ENCODE measurements around the gene SIRT3.
"Not testable (repeated sequence)": the region's sequence is repeated elsewhere in the genome, so short reads cannot be mapped to it uniquely, and the experiment has no call there.

Gene SIRT3

GRCh38 chr11:203945-204586 lies 32.1 kb downstream of the SIRT3 start:
- intact Hi-C loops (cut with micrococcal nuclease): loop anchor here (5.0 to 10.0 kb wide), 2 partner anchors 153 to 301 kb away; partner anchors contain the start of gene RNH1
- Mint-ChIP-seq H3K9me3 (no peaks in the 10 kb centered on the region), H3K27ac (no peak overlapping the region), H3K27me3 (no peaks in the 10 kb centered on the region), H3K36me3 (ENCODE audit: low read depth) (peaks cover 77% of the 10 kb centered on the region), H3K4me3 (no peak overlapping the region), H3K4me1 (ENCODE audit: low read depth) (peaks cover 63% of the 10 kb centered on the region)

GRCh38 chr11:203056-203944 lies 32.8 kb downstream of the SIRT3 start:
- no peak overlapping the region for H3K4me3 Mint-ChIP-seq
- no peaks in the 10 kb centered on the region for H3K27me3 Mint-ChIP-seq
- peaks cover 55% of the 10 kb centered on the region for H3K4me1 Mint-ChIP-seq (ENCODE audit: low read depth)
- intact Hi-C loops (cut with micrococcal nuclease): loop anchor here (5.0 to 10.0 kb wide), 2 partner anchors 154 to 302 kb away; partner anchors contain the start of gene RNH1
- peaks cover 69% of the 10 kb centered on the region for H3K36me3 Mint-ChIP-seq (ENCODE audit: low read depth)
- no peak overlapping the region for H3K27ac Mint-ChIP-seq
- H3K9me3 Mint-ChIP-seq: no peaks in the 10 kb centered on the region

DNA sequence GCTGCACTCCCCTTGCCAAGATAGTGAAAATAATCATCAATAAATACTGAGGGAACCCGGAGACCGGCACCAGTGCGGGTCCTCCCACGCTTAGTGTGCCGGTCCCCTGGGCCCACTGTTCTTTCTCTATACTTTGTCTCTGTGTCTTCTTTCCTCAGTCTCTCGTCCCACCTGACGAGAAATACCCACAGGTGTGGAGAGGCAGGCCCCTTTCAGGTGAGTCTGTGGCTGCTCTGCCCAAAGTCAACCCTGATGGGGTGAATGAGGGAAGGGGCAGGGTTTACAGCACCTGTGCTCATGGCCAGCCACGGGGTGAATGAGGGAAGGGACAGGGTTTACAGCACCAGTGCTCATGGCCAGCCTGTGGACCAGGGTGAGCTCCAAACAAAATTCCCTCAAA lies 33.7 kb downstream of the SIRT3 start:
- H3K27me3 Mint-ChIP-seq: peaks cover 5% of the 10 kb centered on the region

GRCh38 chr11:201966-202365 lies 34.2 kb downstream of the SIRT3 start:
- H3K27me3 Mint-ChIP-seq: peaks cover 8% of the 10 kb centered on the region
- H3K36me3 Mint-ChIP-seq (ENCODE audit: low read depth): peaks cover 56% of the 10 kb centered on the region
- intact Hi-C loops (cut with micrococcal nuclease): loop anchor here (5.0 to 10.0 kb wide), 2 partner anchors 155 to 303 kb away; partner anchors contain the start of gene RNH1
- H3K27ac Mint-ChIP-seq: peak overlapping the region; percentile 78
- no peak overlapping the region for H3K4me3 Mint-ChIP-seq
- no peaks in the 10 kb centered on the region for H3K9me3 Mint-ChIP-seq
- H3K4me1 Mint-ChIP-seq (ENCODE audit: low read depth): peaks cover 53% of the 10 kb centered on the region

More for the DNA sequence above, 33.7 kb downstream of the SIRT3 start:
- Mint-ChIP-seq H3K4me3 (no peak overlapping the region), H3K4me1 (ENCODE audit: low read depth) (peaks cover 53% of the 10 kb centered on the region), H3K27ac (peak overlapping the region; percentile 78), H3K9me3 (no peaks in the 10 kb centered on the region), H3K36me3 (ENCODE audit: low read depth) (peaks cover 61% of the 10 kb centered on the region)
- intact Hi-C loops (cut with micrococcal nuclease): loop anchor here (5.0 to 10.0 kb wide), 2 partner anchors 155 to 302 kb away; partner anchors contain the start of gene RNH1

DNA sequence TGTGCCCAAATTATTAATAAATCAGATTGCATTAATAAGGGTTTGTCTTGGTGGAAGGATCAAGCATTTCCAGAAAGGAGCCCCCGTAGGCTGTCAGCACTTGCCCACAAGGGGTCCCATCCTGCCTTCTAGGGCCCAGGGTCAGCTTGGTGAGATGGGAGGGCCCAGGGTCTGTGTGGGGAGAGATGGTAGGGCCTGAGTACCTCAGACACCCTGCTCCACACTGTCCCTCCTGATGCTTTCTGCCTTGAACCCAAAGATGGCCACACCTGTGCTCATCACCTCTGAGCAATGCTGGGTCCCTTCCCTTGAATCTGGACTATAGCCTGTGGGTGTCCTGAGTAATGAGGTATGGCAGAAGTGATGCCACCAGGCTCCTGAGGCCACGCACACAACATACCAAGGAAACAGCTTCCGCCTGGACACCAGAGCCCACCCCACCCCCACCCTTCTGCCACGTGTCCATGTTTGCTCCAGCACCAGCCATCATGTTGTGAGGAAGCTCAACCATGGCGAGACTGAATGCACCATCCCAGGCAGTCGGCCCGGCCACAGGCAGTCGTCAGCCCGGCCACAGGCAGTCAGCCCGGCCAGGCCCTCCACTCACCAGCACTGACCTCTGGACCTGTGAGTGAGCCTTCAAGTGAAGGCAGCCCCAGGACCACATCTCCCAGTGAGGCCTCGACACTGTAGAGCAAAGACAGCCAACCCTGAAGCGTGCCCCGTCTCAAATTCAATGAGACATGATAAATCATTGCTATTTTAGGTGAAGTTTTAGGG lies 35.7 kb downstream of the SIRT3 start:
- intact Hi-C loops (cut with micrococcal nuclease): loop anchor here (5.0 to 10.0 kb wide), 2 partner anchors 157 to 304 kb away; partner anchors contain the start of gene RNH1
- peaks cover 42% of the 10 kb centered on the region for H3K36me3 Mint-ChIP-seq (ENCODE audit: low read depth)
- no peak overlapping the region for H3K27ac Mint-ChIP-seq
- no peak overlapping the region for H3K4me3 Mint-ChIP-seq
- H3K9me3 Mint-ChIP-seq: no peaks in the 10 kb centered on the region
- peaks cover 40% of the 10 kb centered on the region for H3K4me1 Mint-ChIP-seq (ENCODE audit: low read depth)
- peaks cover 11% of the 10 kb centered on the region for H3K27me3 Mint-ChIP-seq

DNA sequence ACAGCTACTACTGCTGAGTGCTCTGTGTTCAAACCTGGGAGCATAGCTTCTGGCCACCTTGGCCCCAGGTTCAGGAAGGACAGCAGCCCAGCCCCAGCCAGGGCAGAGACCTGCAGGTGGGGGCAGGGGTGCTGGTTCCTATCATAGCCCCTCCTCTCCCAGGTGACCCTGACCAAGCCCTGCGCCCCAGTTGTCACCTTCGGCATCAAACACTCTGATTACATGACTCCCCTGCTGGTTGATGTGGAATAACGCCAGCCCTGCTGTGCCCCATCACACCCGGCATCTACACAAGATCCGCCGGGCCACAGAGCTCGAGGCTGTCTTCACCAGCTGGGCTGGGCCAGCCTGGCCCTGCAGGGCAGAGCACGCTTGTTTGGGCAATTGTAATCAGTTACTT lies 36.4 kb downstream of the SIRT3 start:
- Mint-ChIP-seq H3K27ac (no peak overlapping the region), H3K27me3 (peaks cover 11% of the 10 kb centered on the region), H3K9me3 (no peaks in the 10 kb centered on the region), H3K36me3 (ENCODE audit: low read depth) (peaks cover 36% of the 10 kb centered on the region), H3K4me3 (no peak overlapping the region), H3K4me1 (ENCODE audit: low read depth) (peaks cover 37% of the 10 kb centered on the region)
- intact Hi-C loops (cut with micrococcal nuclease): loop anchor here (5.0 to 10.0 kb wide), 2 partner anchors 158 to 305 kb away; partner anchors contain the start of gene RNH1

- Mint-ChIP-seq H3K9me3 (no peaks in the 10 kb centered on the region), H3K4me1 (ENCODE audit: low read depth) (peaks cover 30% of the 10 kb centered on the region), H3K27ac (no peak overlapping the region), H3K36me3 (ENCODE audit: low read depth) (peaks cover 29% of the 10 kb centered on the region), H3K27me3 (peaks cover 13% of the 10 kb centered on the region), H3K4me3 (no peak overlapping the region)
- intact Hi-C loops (cut with micrococcal nuclease): no loop called here
These were observed 37.0 kb downstream of the SIRT3 start for GRCh38 chr11:199004-199581.

GRCh38 chr11:198236-198806 lies 37.8 kb downstream of the SIRT3 start:
- Mint-ChIP-seq H3K27me3 (peaks cover 21% of the 10 kb centered on the region), H3K27ac (no peak overlapping the region)

DNA sequence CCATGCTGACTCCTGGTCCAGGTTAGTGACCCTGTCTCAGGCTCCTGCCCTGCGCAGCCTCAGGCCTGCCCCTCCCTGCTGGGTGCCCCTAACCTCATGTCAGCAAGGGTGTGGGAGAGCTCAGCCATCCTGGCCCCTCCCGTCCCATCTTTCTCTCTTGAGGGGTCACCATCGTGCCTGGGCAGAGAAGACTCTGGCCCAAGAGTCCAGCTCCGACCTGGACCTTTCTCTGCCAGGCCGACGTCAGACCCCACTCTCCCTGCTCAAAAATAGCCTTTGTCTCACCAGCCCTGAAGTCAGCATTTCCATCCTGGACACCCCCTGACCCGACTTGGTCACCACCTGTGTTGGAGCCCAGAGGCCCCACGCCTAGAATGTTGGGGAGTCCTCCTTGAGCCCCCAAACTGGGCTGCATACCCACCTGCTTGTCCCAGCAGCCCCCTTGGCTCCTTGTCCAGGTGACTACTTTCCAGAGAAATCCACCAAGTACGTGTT lies 38.4 kb downstream of the SIRT3 start:
- no peak overlapping the region for H3K4me3 Mint-ChIP-seq
- no peaks in the 10 kb centered on the region for H3K9me3 Mint-ChIP-seq
- H3K27ac Mint-ChIP-seq: no peak overlapping the region
- peaks cover 16% of the 10 kb centered on the region for H3K36me3 Mint-ChIP-seq (ENCODE audit: low read depth)
- H3K27me3 Mint-ChIP-seq: peaks cover 21% of the 10 kb centered on the region
- peaks cover 17% of the 10 kb centered on the region for H3K4me1 Mint-ChIP-seq (ENCODE audit: low read depth)
- intact Hi-C loops (cut with micrococcal nuclease): no loop called here

More at GRCh38 chr11:198236-198806, 37.8 kb downstream of the SIRT3 start:
- intact Hi-C loops (cut with micrococcal nuclease): no loop called here
- Mint-ChIP-seq H3K4me1 (ENCODE audit: low read depth) (peaks cover 22% of the 10 kb centered on the region), H3K9me3 (no peaks in the 10 kb centered on the region), H3K4me3 (no peak overlapping the region), H3K36me3 (ENCODE audit: low read depth) (peaks cover 21% of the 10 kb centered on the region)

GRCh38 chr11:196786-197731 lies 39.1 kb downstream of the SIRT3 start:
- Mint-ChIP-seq H3K4me1 (ENCODE audit: low read depth) (peaks cover 13% of the 10 kb centered on the region), H3K27me3 (peaks cover 21% of the 10 kb centered on the region), H3K9me3 (no peaks in the 10 kb centered on the region), H3K27ac (no peak overlapping the region), H3K4me3 (no peak overlapping the region), H3K36me3 (ENCODE audit: low read depth) (peaks cover 15% of the 10 kb centered on the region)
- intact Hi-C loops (cut with micrococcal nuclease): no loop called here

- H3K36me3 Mint-ChIP-seq (ENCODE audit: low read depth); H3K27ac Mint-ChIP-seq; intact Hi-C loops (cut with micrococcal nuclease); H3K9me3 Mint-ChIP-seq; H3K4me1 Mint-ChIP-seq (ENCODE audit: low read depth); H3K4me3 Mint-ChIP-seq: not testable (repeated sequence)
- H3K27me3 Mint-ChIP-seq: peaks cover 22% of the 10 kb centered on the region
These were observed 42.7 kb downstream of the SIRT3 start for GRCh38 chr11:193481-193880.

DNA sequence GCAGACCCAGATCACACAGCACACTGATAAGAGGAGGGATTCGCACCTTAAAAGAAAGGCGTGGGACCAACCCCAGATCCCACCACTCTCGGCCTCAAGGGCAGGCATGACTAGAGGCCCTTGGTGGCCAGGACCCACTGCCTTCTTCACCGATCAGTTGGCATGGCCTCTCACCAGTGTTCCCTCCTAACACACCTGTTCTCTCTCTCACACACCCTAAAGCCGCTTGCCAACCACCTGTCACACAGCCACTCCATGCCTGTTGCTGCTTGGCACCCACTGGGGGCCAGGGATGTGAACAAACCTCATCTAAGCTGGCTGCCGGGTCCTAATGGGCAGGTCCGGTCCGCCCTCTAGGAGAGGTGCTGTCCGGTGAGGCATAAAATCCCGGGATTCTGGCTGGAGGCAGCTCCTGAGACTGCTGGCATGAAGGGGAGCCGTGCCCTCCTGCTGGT lies 43.4 kb downstream of the SIRT3 start, which contains the start of gene SCGB1C1:
TSS of gene SCGB1C1 (plus strand) at position 405 of the 455 bp plus-strand sequence. CDS start at position 427, 22 bp downstream.
- H3K9me3 Mint-ChIP-seq; H3K36me3 Mint-ChIP-seq (ENCODE audit: low read depth); intact Hi-C loops (cut with micrococcal nuclease); H3K4me3 Mint-ChIP-seq; H3K27ac Mint-ChIP-seq; H3K4me1 Mint-ChIP-seq (ENCODE audit: low read depth): not testable (repeated sequence)
- peaks cover 17% of the 10 kb centered on the region for H3K27me3 Mint-ChIP-seq

Measured in dendritic cell treated with granulocyte-macrophage colony-stimulating factor and Interleukin-4, amounts not matched to agents 40 ng/mL and 50 ng/mL, for 4 days (primary cell).